Activated T-cell treated with anti-CD3 and anti-CD28 coated beads for 4 hours (primary cell): ENCODE results near the gene WWOX.

Experiments
- DNase-seq: peaks from one replicate; pipeline ENCODE4 v3.0.0-alpha.2; 2020

WWOX gene

DNA sequence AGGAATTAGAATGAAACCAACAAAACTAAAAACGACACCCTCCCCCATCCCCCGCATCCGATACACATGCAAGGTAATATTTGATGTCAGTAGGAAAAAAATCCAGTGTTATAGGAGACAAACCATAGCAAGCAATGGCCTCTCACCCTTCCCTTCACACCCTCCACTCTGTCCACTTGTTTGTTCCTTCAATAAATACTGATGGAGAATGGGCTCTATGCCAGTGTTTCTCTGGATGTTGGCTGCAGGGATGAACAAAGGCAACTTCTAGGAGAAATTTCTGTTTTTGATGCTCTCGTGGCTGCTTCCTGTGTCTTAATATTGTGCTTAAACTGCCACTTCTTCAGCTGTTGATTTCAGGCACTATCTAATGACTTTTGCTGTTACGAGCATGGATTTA, 98.8 kb downstream of the WWOX start:
- DNase-seq: no peak

DNA sequence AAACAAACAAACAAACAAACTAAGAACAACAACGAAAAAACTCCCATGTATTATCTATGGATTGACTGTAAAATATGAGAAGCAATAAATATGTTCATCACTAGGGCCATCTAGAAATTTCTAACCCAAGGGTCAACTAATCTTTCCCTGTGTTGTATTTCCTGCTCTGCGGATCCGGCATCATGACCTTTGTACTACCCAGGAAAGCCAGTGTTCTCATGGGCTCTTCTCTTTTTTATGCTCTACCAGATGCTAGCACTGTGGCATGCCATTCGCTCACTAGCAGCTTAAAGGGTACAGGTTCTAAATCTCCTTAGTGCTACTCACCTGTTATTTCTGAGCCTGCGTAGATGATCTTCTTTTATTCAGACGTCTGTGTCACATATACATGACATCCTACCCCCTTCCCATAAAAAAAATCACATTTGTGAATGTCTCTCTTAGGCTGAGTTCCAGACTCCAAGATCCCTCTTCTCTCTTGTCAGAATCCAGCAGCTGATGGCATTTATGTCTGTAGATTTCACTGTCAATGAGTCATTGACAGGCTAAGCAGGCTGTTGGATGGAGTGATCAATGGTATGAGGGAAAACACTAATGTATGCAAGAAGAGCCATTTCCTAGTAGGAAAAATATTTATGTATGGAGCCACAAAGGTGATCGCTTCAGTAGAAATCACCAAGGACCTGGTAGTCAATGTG, 100.0 kb downstream of the WWOX start:
- DNase-seq: no peak

DNA sequence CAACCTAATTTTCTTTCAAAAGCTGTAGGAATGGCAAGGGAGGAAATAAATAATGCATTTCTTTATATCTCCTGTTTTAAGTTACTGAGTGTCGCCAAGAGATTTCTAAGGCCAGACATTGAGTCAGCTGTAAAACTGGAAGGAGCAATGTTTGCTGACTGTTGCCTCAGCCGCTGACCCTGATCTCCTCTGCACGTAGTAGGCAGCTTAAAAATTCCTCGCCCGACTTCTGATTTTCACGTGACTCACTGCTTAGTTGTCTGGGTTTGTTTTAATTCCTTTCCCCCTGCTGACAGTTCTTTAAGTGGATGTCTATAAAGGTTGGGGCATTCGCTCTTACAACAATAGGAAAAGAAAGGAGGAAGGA, 100.6 kb downstream of the WWOX start:
- no peak for DNase-seq

DNA sequence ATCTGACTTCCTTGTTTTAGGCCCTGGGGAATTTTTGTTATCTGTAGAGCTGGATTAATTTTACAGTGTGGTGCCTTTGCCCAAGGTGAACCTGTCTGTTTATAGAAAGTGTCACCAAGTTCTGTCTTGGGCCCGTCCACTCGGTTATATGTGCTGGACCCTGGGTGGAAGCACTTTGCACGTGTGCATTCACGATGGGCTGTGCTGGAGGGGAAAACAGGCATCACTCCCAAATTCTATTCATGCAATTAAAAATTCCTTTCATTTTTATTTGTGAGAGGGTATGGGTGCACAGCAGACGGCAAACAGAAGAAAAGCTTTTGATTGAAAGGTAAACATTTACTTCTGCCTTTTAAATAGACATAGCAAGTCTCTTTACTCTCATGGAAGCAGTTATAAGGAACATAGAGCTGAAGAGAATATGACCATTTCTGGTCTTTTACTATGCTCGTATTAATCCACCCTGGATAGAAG, 101.2 kb downstream of the WWOX start:
- no peak for DNase-seq

DNA sequence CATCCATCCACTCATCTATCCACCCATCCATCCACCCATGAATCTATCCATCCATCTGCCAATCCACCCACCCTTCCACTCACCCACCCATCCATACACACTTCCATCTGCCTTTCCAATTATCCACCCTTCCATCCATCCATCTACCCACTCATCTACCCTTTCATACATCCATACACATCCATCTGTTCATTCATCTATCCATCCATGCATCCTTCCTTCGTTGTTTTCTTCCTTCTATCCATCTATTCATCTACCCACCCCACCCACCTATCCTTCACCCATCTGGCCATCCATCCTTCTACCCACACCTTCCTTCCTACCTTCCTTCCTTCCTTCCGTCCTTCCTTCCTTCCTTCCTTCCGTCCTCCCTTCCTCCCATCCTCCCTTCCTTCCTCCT, 106.1 kb downstream of the WWOX start:
- DNase-seq: no peak

DNA sequence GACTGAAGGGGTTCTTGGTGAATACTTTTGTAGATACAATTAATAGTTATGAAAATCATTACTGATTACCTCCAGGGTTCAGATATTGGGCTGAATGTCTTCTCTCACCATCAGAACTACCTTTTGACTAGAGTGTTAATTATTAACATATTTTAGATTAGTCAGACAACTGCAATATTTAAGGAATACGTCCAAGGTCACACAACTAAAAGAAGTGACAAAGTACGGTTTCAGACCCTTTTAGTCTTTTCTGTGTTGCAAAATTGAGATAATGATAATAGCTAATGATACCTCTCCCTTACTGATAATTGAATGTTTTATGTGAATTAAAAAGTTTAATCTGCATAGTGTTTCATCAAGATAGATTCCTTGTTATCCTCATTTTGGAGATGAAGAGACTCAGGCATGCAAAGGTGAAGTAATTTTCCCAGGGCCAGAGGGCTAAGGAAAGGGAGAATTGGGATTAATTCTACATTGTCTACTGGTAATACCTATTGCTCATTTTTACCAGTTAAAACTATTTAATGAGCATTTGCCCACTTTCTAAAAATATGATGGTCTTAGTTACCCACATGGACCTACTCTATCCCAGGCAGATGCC, 107.3 kb downstream of the WWOX start:
- DNase-seq: no peak

DNA sequence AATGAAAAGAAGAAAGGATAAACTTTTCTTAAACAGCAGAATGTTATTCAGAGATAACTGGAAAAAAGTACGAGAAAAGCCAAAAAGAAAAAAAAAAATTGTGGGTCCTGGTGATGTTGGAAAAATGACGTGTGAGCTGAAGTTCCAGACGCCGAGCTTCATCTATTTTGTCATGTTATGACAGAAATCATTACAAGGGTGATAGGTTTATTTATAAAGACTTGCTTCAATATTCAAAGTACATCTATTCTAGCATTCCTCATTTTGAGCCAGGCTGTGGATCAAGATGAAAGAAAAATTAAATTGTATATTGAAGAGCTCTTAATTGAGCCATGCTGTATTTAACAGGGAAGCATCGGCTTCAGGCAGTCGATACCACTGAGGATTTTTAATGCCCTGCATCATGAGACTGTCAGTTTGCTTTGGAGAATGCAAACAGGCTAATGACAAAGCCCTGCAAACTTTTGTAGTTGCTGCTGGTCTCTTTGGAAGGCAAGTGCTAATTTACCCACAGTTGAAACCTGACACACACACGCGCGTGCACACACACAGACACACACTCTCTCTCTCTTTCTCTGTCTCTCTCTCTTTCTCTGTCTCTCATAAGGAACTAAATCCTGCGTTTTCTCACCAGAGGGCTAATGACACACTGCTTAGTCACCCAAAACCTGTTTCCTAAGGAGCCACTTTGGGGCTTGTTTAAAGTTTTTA, 110.7 kb downstream of the WWOX start:
- no peak for DNase-seq

DNA sequence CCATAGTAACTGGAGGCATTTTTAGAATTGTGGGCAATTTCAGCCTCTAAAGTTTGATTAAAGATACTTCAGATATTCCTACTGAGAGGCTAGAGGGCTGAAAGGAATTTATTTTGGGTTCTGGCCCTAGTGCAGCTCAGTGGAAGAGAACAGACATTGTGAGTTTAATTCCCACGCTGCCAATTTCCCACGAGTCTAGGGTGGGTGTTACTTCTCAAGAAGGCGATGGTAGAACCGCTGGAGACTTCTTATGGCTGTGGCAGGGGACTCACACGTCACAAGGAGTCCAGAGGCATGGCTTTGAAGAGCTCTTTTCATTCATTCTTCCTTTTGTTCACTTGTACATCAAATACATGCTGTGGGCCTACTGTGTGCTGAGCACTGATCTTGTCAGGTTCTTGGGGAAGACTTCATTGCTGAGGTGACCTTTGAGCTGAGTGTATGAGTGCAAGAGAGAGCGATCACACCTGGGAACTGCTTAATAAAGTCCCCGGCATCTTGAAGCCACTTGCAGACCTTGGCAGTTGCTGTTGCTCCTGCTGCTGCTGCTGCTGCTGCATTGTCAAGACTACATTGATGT, 111.7 kb downstream of the WWOX start:
- DNase-seq: no peak

DNA sequence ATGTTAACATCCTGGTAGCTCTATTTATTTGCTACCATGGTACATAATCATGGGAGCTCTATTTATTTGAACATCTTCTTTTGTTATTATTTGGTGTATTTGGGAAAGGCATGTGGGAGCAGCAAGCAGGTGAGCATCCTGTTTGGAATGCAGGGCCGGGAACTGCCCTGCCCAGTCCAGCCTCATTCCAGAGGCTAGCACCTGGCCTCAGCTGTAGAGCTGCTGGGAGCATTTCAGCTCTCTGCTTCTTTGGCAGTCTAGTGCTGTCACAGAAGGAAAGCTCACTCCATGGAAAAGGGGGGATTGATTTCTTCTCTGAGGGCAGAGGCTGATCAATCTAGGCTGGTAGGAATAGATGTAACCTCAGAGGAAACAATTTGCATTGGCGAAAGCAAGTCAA, 112.5 kb downstream of the WWOX start:
- DNase-seq: no peak

DNA sequence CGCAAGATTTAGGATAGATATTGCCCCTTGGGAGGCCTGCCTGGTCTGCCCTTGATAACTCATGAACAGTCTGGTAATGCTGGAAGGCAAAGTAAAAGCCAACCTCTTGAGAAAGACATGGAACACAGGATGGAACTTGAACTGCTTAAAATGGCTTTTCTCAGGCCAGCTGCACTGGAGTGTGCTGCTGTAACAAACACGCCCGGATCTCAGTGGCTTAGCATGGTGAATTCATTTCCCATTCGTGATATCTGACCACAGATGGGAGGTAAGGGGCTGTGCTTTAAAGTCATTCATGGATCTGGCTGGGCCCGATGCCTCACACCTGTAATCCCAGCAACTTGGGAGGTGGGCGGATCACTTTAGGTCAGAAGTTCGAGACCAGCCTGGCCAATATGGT, 113.2 kb downstream of the WWOX start:
- no peak for DNase-seq

DNA sequence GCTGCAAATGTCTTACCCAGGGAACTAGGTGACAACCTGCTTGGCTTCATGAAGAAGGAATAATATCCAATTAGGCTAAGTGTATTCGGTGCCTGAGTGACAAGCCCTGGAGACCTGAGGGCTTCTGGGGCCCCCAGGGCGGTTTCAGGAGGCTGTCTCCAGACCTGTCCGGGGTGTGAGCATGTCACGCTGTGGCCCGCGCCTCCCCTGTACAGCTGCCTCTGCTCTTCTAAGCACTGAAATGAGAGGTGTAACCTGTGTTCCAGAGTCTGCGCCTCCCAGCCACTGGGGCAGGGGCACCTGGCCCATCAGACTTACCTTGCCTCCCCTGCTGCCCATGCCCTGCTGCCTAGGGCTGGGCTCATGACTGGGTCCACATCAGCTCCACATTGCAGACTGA, 114.3 kb downstream of the WWOX start:
- DNase-seq: no peak

DNA sequence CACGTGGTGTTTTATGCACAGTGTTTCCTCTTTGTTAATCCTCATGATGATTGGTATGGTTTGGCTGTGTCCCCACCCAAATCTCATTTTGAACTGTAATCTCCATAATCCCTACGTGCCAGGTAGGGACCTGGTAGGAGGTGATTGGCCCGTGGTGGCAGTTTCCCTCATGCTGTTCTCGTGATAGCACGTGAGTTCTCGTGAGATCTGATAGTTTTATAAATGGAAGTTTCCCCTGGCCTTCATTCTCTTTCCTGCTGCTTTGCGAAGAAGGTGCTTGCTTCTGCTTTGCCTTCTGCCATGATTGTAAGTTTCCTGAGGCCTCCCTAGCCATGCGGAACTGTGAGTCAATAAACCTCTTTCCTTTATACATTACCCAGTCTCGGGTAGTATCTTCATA, 115.8 kb downstream of the WWOX start:
- DNase-seq: no peak

DNA sequence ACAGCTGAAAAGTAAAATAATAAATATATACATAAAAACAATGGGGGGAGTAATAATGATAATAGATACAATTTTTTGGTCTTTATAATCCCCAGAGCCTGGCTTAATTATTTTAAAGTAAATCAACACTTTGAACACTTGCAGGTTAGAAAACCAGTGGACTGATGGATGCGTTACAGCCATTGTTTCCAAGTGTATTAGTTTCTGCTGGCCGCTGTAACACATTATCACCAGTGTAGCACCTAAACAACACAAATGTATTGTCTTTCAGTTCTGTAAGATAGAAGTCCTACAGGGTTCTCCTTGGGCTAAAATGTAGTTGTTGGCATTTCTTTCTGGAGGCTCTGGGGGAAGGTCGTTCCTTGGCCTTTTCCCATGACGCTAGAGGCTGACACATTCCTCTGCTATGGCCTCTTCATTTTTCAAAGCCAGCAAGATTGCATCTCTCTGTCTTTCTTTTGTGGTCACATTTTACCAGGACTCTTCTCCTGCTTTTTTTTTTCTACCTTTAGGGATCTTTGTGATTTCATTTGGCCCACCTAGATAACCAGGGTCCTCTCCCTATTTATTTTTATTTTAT, 116.8 kb downstream of the WWOX start:
- no peak for DNase-seq

DNA sequence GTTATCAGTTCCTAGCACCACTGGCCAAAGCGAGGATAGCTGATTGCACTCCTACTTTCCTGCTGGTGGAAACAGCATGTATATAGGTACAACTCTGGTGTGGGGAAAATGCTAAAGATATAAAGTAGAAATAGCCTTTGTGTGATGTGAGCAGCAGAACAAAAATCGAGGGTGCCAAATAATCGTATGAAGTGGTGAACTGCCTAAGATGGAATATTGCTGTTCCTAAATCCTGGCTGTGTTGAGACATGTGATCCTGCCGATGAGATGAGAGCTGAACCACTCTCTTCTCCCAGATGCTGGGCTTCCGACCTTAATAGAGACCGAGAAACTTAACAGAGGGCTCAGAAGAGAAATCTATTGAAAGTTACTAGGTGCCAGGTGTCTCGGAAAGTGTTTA, 117.8 kb downstream of the WWOX start:
- no peak for DNase-seq

DNA sequence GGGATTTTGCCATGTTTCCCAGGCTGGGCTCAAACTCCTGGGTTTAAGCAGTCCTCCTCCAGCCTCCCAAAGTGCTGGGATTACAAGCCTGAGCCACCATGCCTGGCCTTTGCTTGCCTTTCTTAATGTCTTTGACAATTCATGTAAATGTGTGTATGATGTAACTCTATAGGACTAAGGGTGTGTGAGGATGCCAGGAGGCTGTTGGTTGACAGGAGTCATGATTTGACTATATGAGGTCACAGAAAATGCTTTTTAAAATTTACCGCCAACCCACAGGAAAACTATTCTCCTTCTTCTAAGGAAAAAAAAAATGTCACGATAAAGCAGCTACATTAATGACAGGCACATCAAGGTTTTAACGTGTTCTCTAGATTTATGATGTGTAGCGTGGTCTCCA, 118.8 kb downstream of the WWOX start:
- DNase-seq: no peak

DNA sequence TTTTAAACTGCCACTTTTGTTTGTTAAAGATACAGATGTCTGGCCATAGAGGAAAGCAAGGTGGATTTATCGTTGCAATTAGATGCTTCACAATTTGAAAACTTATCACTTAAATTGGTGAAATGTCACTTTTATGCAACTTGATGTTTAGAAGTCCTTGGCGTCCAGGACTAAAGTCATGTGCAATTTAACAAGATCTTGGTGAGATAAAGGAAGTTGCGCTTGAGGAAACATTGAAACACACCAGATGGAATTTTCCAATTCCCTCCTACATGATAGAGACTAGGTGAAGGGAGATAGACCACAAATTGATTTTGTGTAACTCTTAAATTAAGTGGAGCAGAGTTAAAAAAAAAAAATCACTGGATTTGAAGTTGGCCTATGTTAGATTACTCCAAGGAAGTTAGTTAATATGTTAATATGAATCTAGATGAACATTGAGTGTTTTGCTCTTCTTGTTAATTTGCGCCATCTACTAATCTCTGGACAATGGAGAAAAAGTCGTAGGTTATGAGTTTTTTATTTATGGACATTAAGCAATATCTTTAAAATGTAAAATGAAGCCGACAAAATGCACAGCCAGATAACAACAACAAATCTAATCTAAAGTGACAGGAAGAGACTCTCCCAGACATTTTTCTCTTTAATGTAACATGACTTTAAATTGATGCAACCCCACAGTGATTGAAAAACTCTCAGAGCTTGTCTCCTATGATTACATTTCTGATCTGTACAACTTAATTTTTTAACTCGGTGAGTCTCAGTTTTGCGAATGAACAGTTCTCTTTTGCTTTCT, 119.6 kb downstream of the WWOX start:
- DNase-seq: no peak

DNA sequence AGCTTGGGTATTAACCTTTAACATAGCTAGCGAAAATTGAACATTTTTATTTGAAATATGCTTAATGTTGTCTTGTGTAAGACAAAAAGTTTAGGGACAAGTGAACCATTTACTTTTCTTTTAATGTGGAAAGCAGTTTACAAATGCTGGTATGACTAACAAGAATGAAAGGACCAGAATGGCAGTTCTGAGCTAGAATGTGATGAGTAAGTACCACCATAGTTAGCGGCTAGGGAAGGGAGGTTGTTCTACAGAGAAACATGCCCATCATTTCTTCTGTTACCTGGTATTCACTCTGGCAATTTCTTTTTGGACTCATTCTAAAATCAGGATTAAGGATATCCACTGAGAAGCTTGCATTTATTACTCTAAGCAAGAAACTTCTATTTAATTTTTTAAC, 121.1 kb downstream of the WWOX start:
- no peak for DNase-seq

DNA sequence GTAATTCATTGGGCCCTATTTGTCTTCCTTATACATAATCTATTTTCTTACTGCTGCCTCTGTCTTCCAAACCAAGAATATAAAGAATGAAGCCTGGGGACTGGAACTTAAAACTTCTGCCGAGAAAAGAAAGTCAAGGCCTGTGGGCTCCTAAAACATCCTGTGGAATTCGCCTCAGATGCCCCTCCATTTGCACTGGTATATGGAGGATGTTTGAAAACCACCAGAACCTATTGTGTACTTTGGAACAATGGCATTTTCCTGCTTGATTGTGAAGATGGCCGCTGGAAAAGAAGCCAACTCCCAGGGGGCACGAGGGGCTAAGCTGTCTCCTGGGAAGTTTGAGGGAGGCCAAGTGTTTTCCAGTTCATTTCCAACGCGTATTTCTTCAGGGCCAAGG, 122.4 kb downstream of the WWOX start:
- no peak for DNase-seq

DNA sequence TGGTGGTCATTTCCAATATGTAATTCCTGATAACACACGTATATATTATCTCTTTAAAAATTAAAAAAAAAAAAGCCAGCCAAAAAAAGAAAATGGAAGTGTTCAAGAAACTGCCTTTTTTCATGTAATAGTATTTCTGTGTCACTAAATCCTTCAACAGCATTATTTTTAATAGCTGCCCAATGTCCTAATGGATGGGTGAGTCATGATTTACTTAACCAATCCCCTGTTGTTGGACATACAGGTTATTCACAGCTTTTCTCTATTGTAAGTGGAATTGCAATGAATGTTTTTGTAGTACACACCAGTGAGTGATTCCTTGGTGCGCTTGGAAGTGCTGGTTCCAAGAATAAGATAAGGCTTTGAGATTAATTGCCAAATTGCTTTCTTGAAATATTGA, 124.9 kb downstream of the WWOX start:
- DNase-seq: no peak

DNA sequence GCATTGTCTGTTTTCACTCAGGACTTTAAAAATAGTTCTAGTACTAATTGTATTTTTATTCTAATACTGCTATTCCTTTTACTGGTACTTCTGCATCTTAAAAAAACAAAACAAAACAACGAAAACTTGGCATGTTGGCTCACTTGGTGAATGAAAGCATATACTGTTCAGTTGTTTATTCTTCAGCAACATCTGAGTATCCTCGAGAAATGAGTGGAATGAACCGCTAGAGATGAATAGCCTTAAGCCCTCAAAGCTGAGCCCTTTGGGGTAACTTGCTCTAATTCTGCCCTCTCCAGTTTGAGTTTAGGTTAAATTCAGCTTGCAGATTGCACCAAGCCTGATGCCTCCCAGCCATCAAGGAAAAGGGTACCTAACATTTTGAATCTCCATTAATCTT, 126.5 kb downstream of the WWOX start:
- DNase-seq: no peak

DNA sequence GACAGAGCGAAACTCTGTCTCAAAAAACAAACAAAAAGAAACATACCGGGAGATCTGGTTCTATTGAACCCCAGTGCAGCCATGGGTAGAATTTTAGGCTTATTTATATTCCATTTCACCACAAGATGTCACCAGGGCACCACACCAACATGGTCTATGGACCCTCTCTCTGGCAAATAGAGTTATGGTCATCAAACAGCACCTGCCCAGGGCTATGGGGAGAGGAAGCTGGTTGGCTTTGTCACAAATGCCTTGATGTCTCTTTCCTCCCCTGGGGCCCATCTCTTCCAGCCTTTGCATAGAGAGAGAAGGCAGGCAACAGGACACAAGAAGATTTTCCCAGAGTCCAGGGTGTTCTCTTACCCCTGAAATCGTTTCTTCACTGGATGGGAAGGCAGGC, 128.4 kb downstream of the WWOX start:
- no peak for DNase-seq

DNA sequence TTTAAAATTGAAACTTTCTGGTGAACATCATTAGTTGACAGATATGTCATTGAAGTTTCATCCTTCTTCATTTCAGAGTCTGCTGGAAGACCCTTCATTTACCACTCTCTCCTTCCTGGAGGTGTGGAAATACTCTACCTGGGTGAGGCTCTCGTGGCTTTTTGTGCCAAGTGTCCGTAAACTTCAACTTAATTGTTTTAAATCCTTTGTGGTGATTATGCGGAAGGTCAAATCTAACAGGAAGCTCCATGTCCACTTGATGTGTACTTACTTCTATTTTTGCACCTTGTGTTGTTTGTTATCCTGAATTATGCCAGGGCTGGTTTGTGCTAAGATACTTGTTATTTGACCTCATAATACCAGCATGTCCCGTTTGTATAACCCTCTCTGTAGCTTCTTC, 129.2 kb downstream of the WWOX start:
- DNase-seq: no peak

DNA sequence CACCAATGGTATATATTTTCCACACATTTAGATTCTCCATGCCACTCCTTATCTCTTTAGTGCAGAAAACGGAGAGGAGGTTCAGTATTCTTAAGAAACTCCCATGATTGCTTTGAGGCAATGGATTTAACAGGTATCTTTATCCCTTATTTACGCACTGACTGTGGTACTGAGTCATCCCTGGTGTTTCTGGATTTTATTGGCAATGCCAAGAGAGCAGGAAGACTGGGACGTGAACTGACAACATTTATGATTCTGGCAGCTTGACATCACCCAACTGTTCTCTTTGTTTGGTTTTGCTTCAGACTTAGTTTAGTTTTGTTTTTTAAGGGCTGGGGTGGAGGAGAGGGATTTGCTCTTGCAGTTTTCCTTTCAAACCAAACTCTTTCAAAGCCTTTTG, 131.4 kb downstream of the WWOX start:
- DNase-seq: no peak
